Effector memory CD4-positive, alpha-beta T cell (primary cell): Measurements from ENCODE around the gene SH3GL3.

Source experiments
- DNase-seq, 3 donors: peaks; one replicate each; pipeline ENCODE4 v3.0.0-alpha.2; 2020
- H3K27ac ChIP-seq: 2 replicates; pipeline ENCODE4 v1.7.0; 2013; ENCODE audit warnings: mild to moderate bottlenecking, low read length, moderate library complexity; ENCODE audit not compliant: insufficient read depth, poor library complexity, severe bottlenecking
- H3K27me3 ChIP-seq: replicated peaks from 2 replicates; pipeline ENCODE4 v1.7.0; 2013; ENCODE audit warnings: mild to moderate bottlenecking, low read length; ENCODE audit not compliant: insufficient read depth, control insufficient read depth, poor library complexity, severe bottlenecking
- H3K36me3 ChIP-seq: 2 replicates; pipeline ENCODE4 v1.7.0; 2013; ENCODE audit warnings: mild to moderate bottlenecking, low read length, moderate library complexity; ENCODE audit not compliant: control insufficient read depth, insufficient read depth
- H3K4me1 ChIP-seq: 2 replicates; pipeline ENCODE4 v1.7.0; 2013; ENCODE audit warnings: low read length, mild to moderate bottlenecking; ENCODE audit not compliant: control insufficient read depth, insufficient read depth, poor library complexity, severe bottlenecking
- H3K4me3 ChIP-seq: 2 replicates; pipeline ENCODE4 v1.7.0; 2013; ENCODE audit warnings: low read length, low read depth, mild to moderate bottlenecking; ENCODE audit not compliant: insufficient read depth, poor library complexity, severe bottlenecking
- H3K9me3 ChIP-seq: 2 replicates; pipeline ENCODE4 v1.7.0; 2013; ENCODE audit warnings: mild to moderate bottlenecking, low read length, moderate library complexity; ENCODE audit not compliant: control insufficient read depth
- total RNA-seq, 3 donors: gene quantifications; one replicate each; lab custom pipeline; 2026; lab: John Stamatoyannopoulos, UW

Gene SH3GL3
- total RNA-seq: 0 to 0.17 (median 0) reads per million in 3 donors

- Histone ChIP-seq H3K27ac (no peak within 1 kb of the TSS), H3K4me1 (no peaks in the 10 kb centered on the region), H3K36me3 (no peaks in the 10 kb centered on the region), H3K9me3 (no peaks in the 10 kb centered on the region), H3K27me3 (no peaks in the 10 kb centered on the region), H3K4me3 (peak within 1 kb of the TSS; percentile 10)
- DNase-seq: no peak
These were observed at the start of gene SH3GL3 for GRCh38 chr15:83446904-83447709. SH3GL3 (plus strand) TSS chr15:83447341; CDS start chr15:83447534, 193 bp downstream.

GRCh38 chr15:83398626-83399025 is 48.5 kb upstream of the SH3GL3 start:
- Histone ChIP-seq H3K36me3 (no peaks in the 10 kb centered on the region), H3K4me1 (no peaks in the 10 kb centered on the region), H3K4me3 (no peak overlapping the region), H3K27me3 (peaks cover 4% of the 10 kb centered on the region), H3K9me3 (no peaks in the 10 kb centered on the region), H3K27ac (no peak overlapping the region)
- no peak for DNase-seq

GRCh38 chr15:83404121-83404520 is 43.0 kb upstream of the SH3GL3 start:
- no peaks in the 10 kb centered on the region for H3K4me1 ChIP-seq
- no peak for DNase-seq
- no peak overlapping the region for H3K4me3 ChIP-seq
- no peaks in the 10 kb centered on the region for H3K36me3 ChIP-seq
- no peaks in the 10 kb centered on the region for H3K27me3 ChIP-seq
- no peak overlapping the region for H3K27ac ChIP-seq
- H3K9me3 ChIP-seq: no peaks in the 10 kb centered on the region

- Histone ChIP-seq H3K27ac (no peak overlapping the region), H3K4me3 (no peak overlapping the region), H3K27me3 (no peaks in the 10 kb centered on the region), H3K9me3 (no peaks in the 10 kb centered on the region), H3K4me1 (no peaks in the 10 kb centered on the region), H3K36me3 (no peaks in the 10 kb centered on the region)
- DNase-seq: no peak
These were observed 36.6 kb upstream of the SH3GL3 start for GRCh38 chr15:83410532-83410931.

GRCh38 chr15:83413054-83413719 is 34.0 kb upstream of the SH3GL3 start:
- Histone ChIP-seq H3K27me3 (no peaks in the 10 kb centered on the region), H3K4me3 (no peak overlapping the region), H3K27ac (no peak overlapping the region), H3K4me1 (no peaks in the 10 kb centered on the region), H3K9me3 (no peaks in the 10 kb centered on the region), H3K36me3 (no peaks in the 10 kb centered on the region)
- no peak for DNase-seq

- no peak overlapping the region for H3K27ac ChIP-seq
- H3K4me3 ChIP-seq: no peak overlapping the region
- no peaks in the 10 kb centered on the region for H3K9me3 ChIP-seq
- H3K36me3 ChIP-seq: no peaks in the 10 kb centered on the region
- H3K27me3 ChIP-seq: no peaks in the 10 kb centered on the region
- no peaks in the 10 kb centered on the region for H3K4me1 ChIP-seq
- DNase-seq: no peak
These were observed 25.1 kb upstream of the SH3GL3 start for GRCh38 chr15:83422081-83422480.

GRCh38 chr15:83422541-83422940 is 24.6 kb upstream of the SH3GL3 start:
- H3K9me3 ChIP-seq: no peaks in the 10 kb centered on the region
- H3K27ac ChIP-seq: no peak overlapping the region
- no peaks in the 10 kb centered on the region for H3K27me3 ChIP-seq
- H3K4me3 ChIP-seq: no peak overlapping the region
- H3K36me3 ChIP-seq: no peaks in the 10 kb centered on the region
- no peaks in the 10 kb centered on the region for H3K4me1 ChIP-seq
- no peak for DNase-seq

- no peak overlapping the region for H3K27ac ChIP-seq
- DNase-seq: no peak
- H3K9me3 ChIP-seq: no peaks in the 10 kb centered on the region
- no peaks in the 10 kb centered on the region for H3K36me3 ChIP-seq
- H3K27me3 ChIP-seq: no peaks in the 10 kb centered on the region
- no peaks in the 10 kb centered on the region for H3K4me1 ChIP-seq
- H3K4me3 ChIP-seq: no peak overlapping the region
These were observed 23.0 kb upstream of the SH3GL3 start for GRCh38 chr15:83424101-83424500.

GRCh38 chr15:83430441-83430840 is 16.7 kb upstream of the SH3GL3 start:
- Histone ChIP-seq H3K4me3 (no peak overlapping the region), H3K4me1 (no peaks in the 10 kb centered on the region), H3K27ac (no peak overlapping the region), H3K36me3 (no peaks in the 10 kb centered on the region), H3K9me3 (no peaks in the 10 kb centered on the region), H3K27me3 (no peaks in the 10 kb centered on the region)
- no peak for DNase-seq

GRCh38 chr15:83431521-83431920 is 15.6 kb upstream of the SH3GL3 start:
- DNase-seq: no peak
- H3K9me3 ChIP-seq: no peaks in the 10 kb centered on the region
- H3K4me1 ChIP-seq: no peaks in the 10 kb centered on the region
- H3K27me3 ChIP-seq: no peaks in the 10 kb centered on the region
- H3K36me3 ChIP-seq: no peaks in the 10 kb centered on the region
- H3K27ac ChIP-seq: no peak overlapping the region
- H3K4me3 ChIP-seq: no peak overlapping the region
